Measurements from ENCODE around the gene TMEM186. TPM values are rescaled to one million over a fixed set of nuclear protein-coding genes. Genes with fewer than 3 reads are reported as not detected.
"Not testable (repeated sequence)": the region's sequence is repeated elsewhere in the genome, so short reads cannot be mapped to it uniquely, and the experiment has no call there.

Gene TMEM186
- 7.6 TPM for polyA plus RNA-seq (2013, experiment 1 of 2; ENCODE audit: insufficient read length)
- 7.9 TPM for polyA plus RNA-seq (2013, experiment 2 of 2; ENCODE audit: insufficient read length)

GRCh38 chr16:8797364-8798173, at the start of gene TMEM186, which contains the start of gene PMM2:
Gene TMEM186, minus strand, starts transcription at chr16:8797639. Its CDS starts 25 bp downstream, at chr16:8797614.
Gene PMM2, plus strand, starts transcription at chr16:8797839. Its CDS starts 44 bp downstream, at chr16:8797883.
- DNase-seq = peak; percentile 97

GRCh38 chr16:8847145-8847544, 49.7 kb upstream of the TMEM186 start:
- DNase-seq = no peak

- DNase-seq = no peak
Observed at GRCh38 chr16:8846401-8846932, 49.0 kb upstream of the TMEM186 start.

- DNase-seq = no peak
Observed at GRCh38 chr16:8845699-8846298, 48.4 kb upstream of the TMEM186 start.

GRCh38 chr16:8843296-8843695, 45.9 kb upstream of the TMEM186 start:
- DNase-seq = not testable (repeated sequence)

- DNase-seq = not testable (repeated sequence)
Observed at GRCh38 chr16:8842016-8842415, 44.6 kb upstream of the TMEM186 start.

GRCh38 chr16:8837594-8837993, 40.2 kb upstream of the TMEM186 start:
- DNase-seq = not testable (repeated sequence)

GRCh38 chr16:8836797-8837196, 39.4 kb upstream of the TMEM186 start:
- DNase-seq = not testable (repeated sequence)

- DNase-seq = no peak
Observed at GRCh38 chr16:8832717-8833105, 35.3 kb upstream of the TMEM186 start.

- DNase-seq = no peak
Observed at GRCh38 chr16:8831871-8832716, 34.7 kb upstream of the TMEM186 start.

- no peak for DNase-seq
Observed at GRCh38 chr16:8831450-8831849, 34.0 kb upstream of the TMEM186 start.

GRCh38 chr16:8828541-8829165, 31.2 kb upstream of the TMEM186 start:
- no peak for DNase-seq

GRCh38 chr16:8826278-8826879, 28.9 kb upstream of the TMEM186 start:
- no peak for DNase-seq

- no peak for DNase-seq
Observed at GRCh38 chr16:8822403-8822802, 25.0 kb upstream of the TMEM186 start.

- DNase-seq = no peak
Observed at GRCh38 chr16:8819411-8820034, 22.1 kb upstream of the TMEM186 start.

GRCh38 chr16:8818504-8819270, 21.2 kb upstream of the TMEM186 start:
- no peak for DNase-seq

- DNase-seq = no peak
Observed at GRCh38 chr16:8816967-8817655, 19.7 kb upstream of the TMEM186 start.

GRCh38 chr16:8814095-8814806, 16.8 kb upstream of the TMEM186 start:
- DNase-seq = no peak

All from fibroblast of skin of scalp (primary cell).